ENCODE data around the gene SLC1A4. TPM values are rescaled to one million over a fixed set of nuclear protein-coding genes. Genes with fewer than 3 reads are reported as not detected.

Gene SLC1A4
- total RNA-seq, 1 donor from 2014 or later, result 8.1 TPM

DNA sequence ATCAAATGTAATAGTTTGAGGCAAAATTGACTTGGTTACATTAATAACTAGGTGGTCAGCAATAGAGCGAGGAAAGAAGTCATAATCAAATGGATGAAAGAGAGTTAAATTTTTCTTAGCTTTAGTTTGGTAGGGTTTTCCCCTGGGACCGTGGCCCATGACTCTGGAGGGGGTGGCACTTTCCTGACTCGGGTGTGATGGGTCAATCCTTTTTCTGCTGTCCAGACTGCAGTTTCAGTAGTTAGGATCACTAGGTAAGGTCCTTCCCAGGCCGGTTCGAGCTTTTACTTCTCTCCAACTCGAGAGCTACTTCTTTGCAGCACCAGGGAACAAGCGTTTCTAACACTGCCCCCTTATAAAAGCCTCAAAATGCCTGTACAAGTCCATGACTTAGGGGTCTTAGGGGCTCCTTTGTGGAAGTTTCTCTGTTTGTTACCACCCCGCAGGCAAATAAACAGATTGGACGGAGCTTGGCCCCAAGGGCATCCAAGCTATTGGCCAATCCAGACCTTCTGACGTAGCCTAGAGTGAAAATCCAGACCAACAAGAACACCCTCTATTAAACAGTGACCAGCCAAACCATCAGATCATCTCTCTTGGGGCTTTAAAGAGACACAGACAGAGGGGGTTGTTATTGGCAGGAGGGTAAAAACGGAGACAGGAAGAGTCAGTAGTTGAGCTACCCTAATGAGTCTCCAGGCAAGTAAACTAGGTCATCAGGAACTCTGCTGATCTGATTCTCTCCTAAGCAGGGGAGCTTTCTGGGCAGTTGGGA, 57.6 kb downstream of the SLC1A4 start:
- DNase-seq (ENCODE audit: low spot score) (no peak), ATAC-seq (no peak)

GRCh38 chr2:65049010-65049639, 59.9 kb downstream of the SLC1A4 start:
- no peak for ATAC-seq
- no peak for DNase-seq (ENCODE audit: low spot score)

DNA sequence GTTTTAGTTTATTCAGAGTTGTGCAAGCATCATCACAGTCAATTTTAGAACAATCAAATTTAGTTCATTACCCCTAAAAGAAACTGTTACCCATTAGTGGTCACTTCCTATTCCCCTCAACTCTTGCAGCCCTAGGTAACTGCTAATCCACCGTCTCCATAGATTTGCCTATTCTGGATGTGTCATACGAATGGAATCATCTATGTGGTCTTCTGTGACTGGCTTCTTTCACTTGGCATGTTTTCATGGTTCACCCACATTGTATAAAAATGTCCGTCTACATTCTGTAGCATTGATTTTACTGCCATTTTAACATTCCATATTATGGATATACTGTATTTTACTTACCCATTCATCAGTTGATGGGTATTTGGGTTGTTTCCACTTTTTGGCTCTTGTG, 61.7 kb downstream of the SLC1A4 start:
- no peak for DNase-seq (ENCODE audit: low spot score)

GRCh38 chr2:65053199-65053598, 64.0 kb downstream of the SLC1A4 start:
- ATAC-seq, result no peak
- no peak for DNase-seq (ENCODE audit: low spot score)

More for the DNA sequence above, 61.7 kb downstream of the SLC1A4 start:
- ATAC-seq, result no peak

GRCh38 chr2:65054749-65055421, 65.7 kb downstream of the SLC1A4 start:
- no peak for DNase-seq (ENCODE audit: low spot score)
- ATAC-seq, result no peak

- ATAC-seq (peak; percentile 47), DNase-seq (ENCODE audit: low spot score) (no peak)
Observed at GRCh38 chr2:65055422-65056214, 66.4 kb downstream of the SLC1A4 start.

- DNase-seq (ENCODE audit: low spot score), result peak; percentile 98
- ATAC-seq, result peak; percentile 97
Observed at GRCh38 chr2:65056215-65057053, 67.2 kb downstream of the SLC1A4 start, which contains the start of gene CEP68. TSS of gene CEP68 (plus strand) at chr2:65056416. CDS start at chr2:65069445, 13,029 bp downstream.

- ATAC-seq, result no peak
Observed at GRCh38 chr2:65057054-65057375, 67.8 kb downstream of the SLC1A4 start.

DNA sequence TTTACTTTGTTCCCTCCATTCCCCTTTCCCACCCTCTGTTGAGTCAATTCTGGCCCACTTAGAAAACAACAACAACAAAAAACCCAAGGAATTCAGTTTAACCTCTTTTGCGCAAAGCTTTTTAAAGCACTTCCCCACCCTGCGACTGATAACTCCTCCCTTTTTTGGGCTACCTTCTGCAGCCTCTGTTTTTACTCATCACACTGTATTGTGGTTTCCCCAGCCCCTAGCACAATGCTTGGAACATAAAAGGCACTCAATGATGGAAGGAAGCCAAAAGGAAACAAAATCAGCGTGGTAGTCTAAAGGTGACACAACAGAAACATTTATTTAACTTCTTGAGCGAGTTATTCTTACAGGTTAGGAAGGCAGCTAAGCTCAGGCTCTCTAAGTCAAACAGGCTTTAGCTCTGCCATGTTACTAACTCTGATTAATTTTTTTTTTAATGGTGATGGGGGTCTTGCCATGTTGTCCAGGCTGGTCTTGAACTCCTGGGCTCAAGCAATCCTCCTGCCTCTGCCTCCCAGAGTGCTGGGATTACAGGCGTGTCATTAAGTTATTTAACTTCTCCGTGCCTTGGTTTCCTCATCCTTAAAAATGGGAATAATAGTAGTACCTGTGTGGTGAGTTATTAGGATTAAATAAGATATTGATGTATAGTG, 68.3 kb downstream of the SLC1A4 start:
- no peak for DNase-seq (ENCODE audit: low spot score)
- no peak for ATAC-seq

More at GRCh38 chr2:65057054-65057375, 67.8 kb downstream of the SLC1A4 start:
- no peak for DNase-seq (ENCODE audit: low spot score)

GRCh38 chr2:65059071-65059470, 69.9 kb downstream of the SLC1A4 start:
- ATAC-seq, result no peak
- no peak for DNase-seq (ENCODE audit: low spot score)

GRCh38 chr2:65061146-65061909, 72.1 kb downstream of the SLC1A4 start:
- no peak for DNase-seq (ENCODE audit: low spot score)

GRCh38 chr2:65061910-65062339, 72.7 kb downstream of the SLC1A4 start:
- DNase-seq (ENCODE audit: low spot score), result no peak
- ATAC-seq, result no peak

More at GRCh38 chr2:65061146-65061909, 72.1 kb downstream of the SLC1A4 start:
- no peak for ATAC-seq

DNA sequence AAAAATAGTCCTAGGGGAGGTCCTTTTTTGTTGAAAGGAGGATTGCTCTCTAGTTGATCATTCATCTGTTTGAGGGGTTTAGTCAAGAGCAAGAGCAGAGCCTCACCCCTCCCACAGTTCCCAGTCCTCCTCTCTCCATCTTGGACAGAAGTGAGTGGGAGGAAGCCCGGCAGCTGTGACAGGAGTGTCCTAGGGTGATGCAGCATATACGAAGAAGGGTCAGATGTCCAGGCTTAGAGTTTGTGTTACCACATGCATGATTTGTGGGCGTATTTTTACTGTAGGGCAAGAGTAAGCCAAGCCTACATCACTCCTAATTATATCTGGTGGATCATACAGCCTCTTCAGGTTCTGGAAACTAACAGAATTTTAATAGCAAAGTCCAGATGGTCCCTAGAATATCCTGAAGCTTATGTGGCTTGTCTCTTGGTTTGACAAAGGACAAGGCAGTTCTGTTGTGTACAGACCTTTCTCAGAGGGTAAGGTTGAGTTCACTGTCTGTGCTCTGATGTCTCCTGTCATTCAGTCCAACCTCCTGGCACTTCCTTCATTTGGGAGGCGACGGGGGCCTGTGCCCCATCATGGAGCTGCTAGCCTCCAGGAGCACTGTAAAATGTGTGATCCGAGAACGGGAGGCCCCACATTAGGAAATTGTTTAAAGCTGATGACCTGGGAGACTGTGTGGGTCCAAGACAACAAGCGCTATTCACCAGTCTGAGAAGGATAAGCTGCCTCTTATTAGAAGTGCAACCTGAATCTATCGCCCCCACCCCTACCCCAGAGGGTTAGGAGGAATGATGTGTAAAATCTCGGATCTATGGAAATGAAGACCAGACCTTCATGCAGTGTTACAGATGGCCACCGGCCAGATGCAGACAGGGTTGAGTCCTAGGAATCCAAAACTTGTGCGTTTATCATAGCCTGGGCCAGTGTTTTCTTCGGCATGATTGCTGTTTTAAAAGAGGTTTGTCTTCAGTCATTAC, 73.9 kb downstream of the SLC1A4 start:
- ATAC-seq, result no peak
- DNase-seq (ENCODE audit: low spot score), result no peak

DNA sequence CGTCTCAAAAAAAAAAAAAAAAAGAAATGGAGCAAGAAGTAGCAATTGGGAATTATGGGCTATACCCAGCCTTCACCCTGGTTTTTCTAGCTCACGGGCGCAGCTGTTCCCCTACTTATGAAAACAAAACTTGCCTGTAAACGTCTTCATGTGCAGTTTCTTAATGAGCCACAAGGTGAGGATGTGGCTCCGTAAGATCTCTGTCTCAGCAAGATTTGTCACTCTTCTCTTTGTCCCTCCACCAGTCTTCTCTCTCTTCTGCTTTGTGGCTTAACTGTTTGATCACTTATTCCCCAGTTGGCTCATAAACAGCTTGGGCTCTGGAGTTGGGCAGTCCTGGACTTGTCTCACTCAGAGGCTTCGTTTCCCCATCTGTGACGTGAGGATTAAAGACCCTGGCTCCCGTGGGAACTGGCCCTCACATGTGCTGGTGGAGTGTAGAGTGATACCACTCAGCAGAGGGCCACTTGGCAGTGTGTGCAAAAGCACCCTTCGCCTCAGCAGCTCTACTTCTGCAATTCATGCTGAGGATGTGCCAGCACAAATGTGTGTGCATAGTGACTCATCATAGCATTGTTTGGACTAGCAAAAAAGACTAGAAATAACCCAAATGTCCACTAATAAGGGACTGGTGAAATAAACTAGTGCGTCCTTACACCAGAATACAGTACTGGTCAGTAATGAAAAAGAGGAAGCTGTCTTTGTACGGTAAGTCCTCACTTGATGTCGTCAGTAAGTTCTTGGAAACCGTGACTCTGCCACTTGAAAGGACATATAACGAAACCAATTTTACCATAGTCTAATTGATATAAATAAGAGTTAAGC, 75.7 kb downstream of the SLC1A4 start:
- no peak for DNase-seq (ENCODE audit: low spot score)
- peak; percentile 84 for ATAC-seq

DNA sequence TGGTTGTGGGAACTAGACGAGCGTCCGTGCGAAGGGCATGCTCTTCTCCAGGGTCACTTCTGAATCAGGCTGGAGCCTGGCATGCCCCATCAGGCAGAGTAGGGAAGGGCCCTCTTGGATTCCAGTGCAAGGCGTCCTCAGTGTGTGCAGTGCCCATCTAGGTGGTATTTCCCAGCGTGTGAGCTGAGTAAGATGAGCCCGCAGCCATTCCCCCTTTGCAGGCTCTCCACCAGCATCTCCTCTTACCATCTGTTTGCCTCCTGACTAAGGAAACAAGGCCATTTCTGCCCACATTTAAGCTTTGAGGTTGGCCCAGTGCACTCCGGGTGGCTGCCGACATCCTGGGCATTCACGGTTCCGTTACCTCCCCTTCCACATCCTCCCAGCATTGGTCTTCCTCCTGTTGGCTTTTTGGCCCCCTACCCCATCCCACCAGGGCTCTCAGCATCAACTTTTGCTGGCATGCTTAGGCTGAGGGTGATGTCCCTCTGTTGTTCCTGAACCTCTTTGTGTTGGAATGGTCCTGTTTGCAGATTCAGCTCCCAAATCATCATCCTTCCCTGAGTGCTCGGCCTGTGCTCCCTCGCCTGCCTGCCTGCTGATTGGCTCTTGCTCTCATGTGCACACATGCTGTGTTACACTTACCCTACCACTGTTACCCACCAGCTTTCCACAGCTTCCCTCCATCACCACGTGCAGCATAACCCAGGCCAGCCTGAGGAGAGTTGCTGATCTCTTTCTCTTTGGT, 78.8 kb downstream of the SLC1A4 start:
- ATAC-seq, result no peak
- no peak for DNase-seq (ENCODE audit: low spot score)

- no peak for ATAC-seq
- no peak for DNase-seq (ENCODE audit: low spot score)
Observed at GRCh38 chr2:65069439-65069824, 80.2 kb downstream of the SLC1A4 start.

Measured in left lobe of liver (tissue), 2 donors.